GM19025 (cell line): ENCODE measurements around the gene GRHL1.

Experiments
- ATAC-seq: cut with Tn5 transposase; IDR thresholded peaks from one replicate; pipeline ENCODE4 v1.9.1; 2021; ENCODE audit warnings: mild to moderate bottlenecking, low read depth, moderate library complexity; ENCODE audit not compliant: unreplicated experiment

Gene GRHL1

GRCh38 chr2:9971105-9971818 is 19.8 kb downstream of the GRHL1 start:
- no peak for ATAC-seq

DNA sequence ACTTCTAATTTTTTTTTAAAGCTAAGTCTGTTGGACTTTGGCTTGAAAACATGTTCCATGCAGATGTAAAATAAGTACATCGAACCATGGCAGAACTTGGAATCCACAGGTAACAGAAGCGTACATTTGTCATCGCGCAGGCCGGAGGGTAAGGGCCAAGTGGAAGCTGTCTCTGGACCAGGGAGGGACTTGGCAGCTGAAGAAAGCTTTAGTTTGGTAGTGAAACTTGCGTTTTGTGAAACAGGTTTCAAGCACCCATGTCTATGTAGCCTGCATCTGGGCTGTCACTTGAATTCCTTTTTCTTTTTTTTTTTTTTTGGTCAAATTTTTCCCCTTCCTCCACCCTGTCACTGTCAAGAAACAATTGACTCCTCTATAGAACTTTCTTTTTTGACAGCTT is 20.4 kb downstream of the GRHL1 start:
- ATAC-seq, result no peak

DNA sequence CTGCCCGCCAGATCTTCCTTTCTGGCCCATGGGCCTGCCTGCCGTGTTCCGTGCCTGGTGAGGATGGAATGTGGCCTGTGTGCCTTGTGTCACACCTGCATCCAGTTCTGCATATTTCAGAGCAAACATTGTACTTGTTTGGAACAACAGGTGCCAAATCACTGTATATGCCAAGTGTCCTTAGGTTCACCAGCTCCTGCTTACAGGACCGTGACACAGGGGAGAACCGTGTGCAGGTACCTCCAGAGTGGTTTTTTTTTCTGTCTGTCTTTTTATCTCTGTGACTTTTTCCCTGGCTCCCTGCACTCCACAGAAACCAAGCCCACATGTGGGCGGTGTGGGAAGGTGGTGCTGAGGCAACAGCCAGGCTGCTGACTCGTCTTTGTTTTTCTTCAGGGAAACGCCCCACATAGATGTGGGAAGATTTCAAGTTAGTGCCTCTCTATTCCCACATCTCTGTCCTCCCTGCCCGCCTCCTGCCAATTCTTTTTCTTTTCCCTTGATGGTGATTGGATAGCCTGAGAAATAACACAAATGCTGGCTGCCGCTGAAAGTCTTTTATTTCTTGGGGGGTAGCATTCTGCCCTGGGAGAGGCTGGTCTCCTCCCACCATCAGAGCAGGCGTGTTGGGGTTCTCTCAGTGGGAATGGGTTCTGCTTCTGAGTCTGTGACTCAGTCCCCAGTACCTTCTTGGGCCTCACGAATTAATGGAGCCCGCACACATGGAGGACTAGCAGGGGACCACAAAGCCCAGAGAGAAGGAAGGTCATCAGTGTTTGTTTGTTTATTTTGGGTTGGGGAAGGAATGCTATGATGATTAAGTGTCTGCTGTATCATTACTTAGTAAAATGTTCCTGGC is 21.4 kb downstream of the GRHL1 start:
- ATAC-seq, result no peak

DNA sequence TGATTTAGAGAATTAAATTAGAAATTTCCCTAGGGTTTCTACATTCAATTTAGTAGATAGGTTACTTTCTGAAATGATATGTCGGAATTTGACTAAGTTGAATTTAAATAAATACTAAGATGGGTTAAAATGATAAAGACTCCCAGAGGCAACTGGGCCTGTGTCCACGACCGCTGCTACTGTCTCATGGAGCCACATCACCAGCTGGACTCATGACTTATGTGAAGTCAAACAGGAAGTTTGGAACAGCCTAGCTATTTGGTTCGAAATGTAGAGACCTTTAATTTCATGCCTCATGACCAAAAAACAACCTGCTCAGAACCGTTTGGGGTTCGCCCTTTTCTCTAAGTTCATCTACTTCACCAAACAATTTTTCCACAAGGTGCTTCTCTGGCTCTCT is 22.2 kb downstream of the GRHL1 start:
- ATAC-seq, result no peak

DNA sequence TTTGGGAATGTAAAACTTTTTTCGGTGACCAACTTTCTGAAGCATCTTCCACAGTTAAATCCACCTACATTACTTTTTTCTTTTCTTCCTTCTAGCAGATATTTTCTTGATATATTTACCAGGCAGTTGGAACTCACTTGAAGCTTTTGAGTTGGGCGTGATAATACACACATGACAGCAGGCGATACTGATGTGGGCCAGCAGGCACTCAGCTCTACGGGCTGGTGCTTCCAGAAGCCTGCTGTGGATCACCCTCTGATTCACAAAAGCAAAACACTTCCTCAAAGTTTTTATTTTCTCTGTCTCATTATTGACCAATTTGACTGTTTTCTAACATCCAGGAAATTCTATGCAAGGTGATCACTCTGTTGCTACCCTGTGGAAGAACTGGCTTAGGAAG is 22.9 kb downstream of the GRHL1 start:
- ATAC-seq, result no peak

GRCh38 chr2:9975328-9975727 is 23.8 kb downstream of the GRHL1 start:
- ATAC-seq, result no peak

- ATAC-seq, result no peak
These were observed 24.4 kb downstream of the GRHL1 start for GRCh38 chr2:9975805-9976447.

DNA sequence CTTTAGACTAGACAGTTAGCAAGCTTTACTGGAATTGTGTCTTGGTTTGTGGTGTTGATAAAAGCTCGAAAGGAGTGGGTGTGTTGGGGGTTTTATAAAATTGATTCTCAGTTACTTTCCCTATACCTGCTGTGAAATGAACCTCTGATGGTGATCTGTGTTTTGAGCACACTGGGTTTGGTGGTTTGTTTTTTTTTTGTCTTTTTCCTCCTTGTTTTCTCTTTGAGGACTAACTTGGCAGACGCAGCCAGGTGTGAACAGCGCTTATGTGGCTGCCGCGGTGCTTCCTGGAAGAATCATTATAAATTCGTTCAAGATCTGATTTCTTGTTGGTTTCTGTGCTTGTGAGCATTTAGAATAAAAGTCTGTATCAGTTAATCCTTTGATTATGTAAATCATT is 28.5 kb downstream of the GRHL1 start:
- ATAC-seq, result no peak

- ATAC-seq, result no peak
These were observed 29.0 kb downstream of the GRHL1 start for GRCh38 chr2:9980520-9980919.

DNA sequence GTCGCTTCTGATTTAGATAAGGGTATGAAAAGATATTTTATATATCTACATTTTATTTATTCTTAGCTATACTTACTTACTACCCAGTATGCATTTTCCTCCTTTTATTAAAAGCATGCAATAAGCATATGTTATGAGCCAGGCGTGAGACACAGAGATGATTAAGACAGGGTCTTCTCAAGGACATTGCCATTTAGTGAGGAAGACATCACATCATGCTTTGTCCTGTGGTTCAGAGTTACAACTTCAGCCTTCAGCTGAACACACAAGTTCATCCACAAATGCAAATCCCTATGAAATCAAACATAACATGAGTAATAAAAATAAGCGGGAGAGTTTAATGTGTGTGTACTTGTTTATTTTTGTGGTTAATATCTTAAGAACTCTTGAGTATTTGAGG is 30.2 kb downstream of the GRHL1 start:
- ATAC-seq, result no peak

- ATAC-seq, result no peak
These were observed 30.8 kb downstream of the GRHL1 start for GRCh38 chr2:9982248-9982647.

DNA sequence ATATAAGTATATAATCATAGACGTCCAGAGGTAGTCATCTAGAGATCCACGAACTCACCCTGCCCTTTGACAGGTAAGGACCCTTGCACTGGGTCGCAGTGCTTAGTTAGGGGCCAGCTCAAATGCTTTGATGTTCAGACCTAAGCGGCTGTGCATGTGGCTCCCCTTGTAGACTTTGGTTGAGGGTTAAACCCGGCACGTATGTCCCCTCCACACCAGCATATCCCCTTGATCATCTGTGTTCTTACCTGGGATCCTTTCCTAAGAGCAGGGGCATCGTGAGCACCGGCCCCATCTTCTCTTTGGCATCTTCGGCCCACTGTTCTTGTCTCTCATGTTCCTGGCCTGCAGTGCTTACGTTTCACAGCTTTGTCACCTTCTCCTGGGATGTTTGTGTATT is 31.4 kb downstream of the GRHL1 start:
- no peak for ATAC-seq

GRCh38 chr2:9983401-9984216 is 32.1 kb downstream of the GRHL1 start:
- ATAC-seq, result no peak

DNA sequence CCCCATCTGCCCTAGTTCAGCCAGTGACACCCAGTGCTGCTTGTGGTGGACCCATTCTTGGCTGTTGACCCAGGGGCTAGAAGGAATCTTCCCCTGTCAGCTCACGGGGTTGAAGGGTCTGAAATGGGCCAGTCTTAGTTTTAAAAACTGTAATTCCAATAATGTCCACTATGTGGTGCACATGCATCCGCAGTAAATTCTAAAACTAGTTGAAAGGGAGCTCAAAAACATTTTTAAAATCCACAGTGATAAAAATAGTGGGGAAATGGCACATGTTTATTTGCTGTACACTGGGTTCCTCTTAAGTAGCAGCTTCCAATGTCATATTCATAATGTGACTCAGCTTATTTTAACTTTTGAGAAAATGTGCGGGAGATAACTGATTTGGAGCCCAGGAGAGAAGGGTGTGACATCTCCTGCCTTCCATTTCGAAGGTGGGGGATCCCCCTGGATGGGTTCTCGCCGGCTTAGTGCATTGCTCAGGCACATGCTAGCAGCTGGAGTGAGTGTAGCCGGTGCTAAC is 32.8 kb downstream of the GRHL1 start:
- ATAC-seq, result no peak

DNA sequence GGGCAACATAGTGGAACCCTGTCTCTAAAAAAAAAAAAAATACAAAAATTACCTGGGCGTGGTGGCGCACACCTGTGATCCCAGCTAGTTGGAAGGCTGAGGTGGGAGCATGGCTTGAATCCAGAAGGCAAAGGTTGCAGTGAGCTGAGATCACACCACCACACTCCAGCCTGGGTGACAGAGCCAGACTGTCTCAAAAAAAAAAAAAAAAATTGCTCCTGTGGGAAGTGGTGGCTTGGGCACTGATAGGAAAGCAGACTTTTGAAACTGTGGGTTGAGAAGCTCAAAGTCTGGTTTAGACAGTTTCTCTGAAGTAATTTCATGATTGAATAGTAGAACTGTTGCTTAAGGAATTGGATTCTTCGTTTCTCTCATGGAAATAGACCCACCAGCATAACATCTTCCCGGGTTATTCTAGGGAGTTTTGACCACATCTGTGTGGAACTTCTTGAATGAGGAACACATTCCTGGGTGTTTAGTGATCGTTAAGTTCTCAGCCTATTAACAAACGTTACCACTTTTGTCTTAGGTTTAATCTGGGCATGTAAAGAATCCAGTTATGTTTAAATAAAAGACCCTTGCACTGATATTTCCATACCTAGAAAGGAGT is 33.5 kb downstream of the GRHL1 start:
- ATAC-seq, result no peak

GRCh38 chr2:9985531-9986328 is 34.2 kb downstream of the GRHL1 start:
- no peak for ATAC-seq

GRCh38 chr2:9988320-9988719 is 36.8 kb downstream of the GRHL1 start:
- ATAC-seq, result no peak

DNA sequence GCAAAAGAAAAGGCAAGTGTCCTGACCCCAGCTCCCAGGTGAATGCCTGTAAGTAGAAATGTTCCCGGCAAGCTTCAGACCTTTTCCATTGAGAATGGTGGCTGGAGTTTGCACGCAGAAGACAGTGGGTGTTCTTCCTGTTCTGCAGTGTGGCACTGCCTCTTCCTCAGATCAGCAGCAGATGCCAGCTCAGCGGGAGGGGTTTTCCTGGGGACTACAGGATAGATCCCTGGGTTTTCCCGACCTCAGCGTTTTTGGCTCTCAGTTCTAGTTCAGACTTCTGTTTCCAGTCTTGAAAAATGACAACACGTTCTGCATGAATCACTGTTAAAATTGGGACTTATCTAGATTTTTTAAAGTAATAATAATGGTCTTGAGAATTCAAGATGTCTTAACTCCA is 39.2 kb downstream of the GRHL1 start:
- no peak for ATAC-seq

DNA sequence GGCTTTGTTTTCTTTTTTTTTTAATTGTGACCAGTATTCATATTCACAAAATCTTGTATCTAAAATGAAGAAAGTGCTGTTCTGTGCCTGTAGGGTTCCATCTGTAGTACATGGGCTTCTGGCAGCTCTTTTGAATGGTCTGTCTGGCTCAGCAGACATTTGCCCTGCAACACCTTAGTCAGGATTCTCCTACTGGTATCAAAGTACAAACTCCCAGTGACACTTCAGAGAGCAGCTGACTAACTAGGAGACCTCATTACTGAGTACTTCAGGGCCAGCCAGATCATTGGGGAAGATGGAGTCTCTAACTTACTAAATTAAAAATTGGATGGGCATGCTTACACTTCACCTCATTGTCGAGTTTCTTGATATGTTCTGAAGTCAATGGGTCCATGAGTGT is 39.7 kb downstream of the GRHL1 start:
- ATAC-seq, result no peak
